Measurements from ENCODE around the gene TREML4. TPM values are rescaled to one million over a fixed set of nuclear protein-coding genes. Genes with fewer than 3 reads are reported as not detected.

The TREML4 gene
- total and polyA plus RNA-seq, 2 donors (not counting 1 experiment from before 2014, with no cell fraction given), result 1.7 TPM; not detected in 1

GRCh38 chr6:41191569-41191968 is 36.6 kb upstream of the TREML4 start:
- no peak for TF ChIP-seq EZH2 (IDR thresholded peaks at IDR 0.05; ENCODE audit: borderline replicate concordance, insufficient read depth, low read depth, low read length, poor library complexity, severe bottlenecking)
- TF ChIP-seq, protein P1, sequence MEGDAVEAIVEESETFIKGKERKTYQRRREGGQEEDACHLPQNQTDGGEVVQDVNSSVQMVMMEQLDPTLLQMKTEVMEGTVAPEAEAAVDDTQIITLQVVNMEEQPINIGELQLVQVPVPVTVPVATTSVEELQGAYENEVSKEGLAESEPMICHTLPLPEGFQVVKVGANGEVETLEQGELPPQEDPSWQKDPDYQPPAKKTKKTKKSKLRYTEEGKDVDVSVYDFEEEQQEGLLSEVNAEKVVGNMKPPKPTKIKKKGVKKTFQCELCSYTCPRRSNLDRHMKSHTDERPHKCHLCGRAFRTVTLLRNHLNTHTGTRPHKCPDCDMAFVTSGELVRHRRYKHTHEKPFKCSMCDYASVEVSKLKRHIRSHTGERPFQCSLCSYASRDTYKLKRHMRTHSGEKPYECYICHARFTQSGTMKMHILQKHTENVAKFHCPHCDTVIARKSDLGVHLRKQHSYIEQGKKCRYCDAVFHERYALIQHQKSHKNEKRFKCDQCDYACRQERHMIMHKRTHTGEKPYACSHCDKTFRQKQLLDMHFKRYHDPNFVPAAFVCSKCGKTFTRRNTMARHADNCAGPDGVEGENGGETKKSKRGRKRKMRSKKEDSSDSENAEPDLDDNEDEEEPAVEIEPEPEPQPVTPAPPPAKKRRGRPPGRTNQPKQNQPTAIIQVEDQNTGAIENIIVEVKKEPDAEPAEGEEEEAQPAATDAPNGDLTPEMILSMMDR (IDR thresholded peaks at IDR 0.05), result peak; percentile 22
- Histone ChIP-seq H3K79me2 (ENCODE audit: control insufficient read depth, insufficient read depth, low read length) (peaks cover 23% of the 10 kb centered on the region), H3K27me3 (replicated peaks in 1 of 4; ENCODE audit: control extremely low read depth in 1 of 4, control insufficient read depth in 3 of 4, insufficient read depth in 4 of 4, low read length in 3 of 4) (no peaks in the 10 kb centered on the region), H3K36me3 (replicated peaks in 1 of 2; ENCODE audit: control extremely low read depth in 1 of 2, control insufficient read depth in 1 of 2, extremely low read depth in 1 of 2, insufficient read depth in 2 of 2, low read length in 1 of 2) (peaks cover 5 to 64% of the 10 kb centered on the region in 2 experiments), H3K4me3 (ENCODE audit: control extremely low read depth in 1 of 5, extremely low read depth in 1 of 5, insufficient read depth in 1 of 5, low read depth in 2 of 5, low read length in 4 of 5) (no peak overlapping the region), H3K9ac (ENCODE audit: low read length) (no peak overlapping the region), H3K4me2 (replicated peaks; ENCODE audit: low read depth, low read length, poor library complexity, severe bottlenecking) (no peak overlapping the region), H4K20me1 (ENCODE audit: control insufficient read depth, insufficient read depth, low read length, poor library complexity, severe bottlenecking) (peaks cover 33% of the 10 kb centered on the region), H3K27ac (ENCODE audit: low read length in 2 of 2) (peak overlapping the region; percentile 18 to 51), H3K9me3 (ENCODE audit: control extremely low read depth in 1 of 3, control insufficient read depth in 2 of 3, insufficient read depth in 1 of 3, low read length in 2 of 3) (peaks cover 0 to 17% (median 12%) of the 10 kb centered on the region in 3 donors), H2AFZ (ENCODE audit: insufficient read depth, low read depth, low read length, poor library complexity, severe bottlenecking) (no peak overlapping the region), H3K4me1 (ENCODE audit: control insufficient read depth in 2 of 2, insufficient read depth in 2 of 2, low read length in 2 of 2) (peaks cover 40 to 55% of the 10 kb centered on the region in 2 donors)
- peak overlapping the region; percentile 26 for H3K27ac Mint-ChIP-seq
- ATAC-seq (ENCODE audit: low read depth), result no peak
- peaks cover 8% of the 10 kb centered on the region for H3K9me3 Mint-ChIP-seq (ENCODE audit: insufficient read depth)
- CTCF ChIA-PET, result interaction anchor here (0.7 to 1.7 kb wide), 7 partner anchors 9 to 120 kb away, joined by 3 to 10 read pairs (median 5); partner anchors contain the start of gene TREML2
- DNase-seq, result peak; percentile 46
- POLR2A ChIA-PET, result interaction anchor here (0.5 kb wide), 1 partner anchor 115 kb away, joined by 6 read pairs; no protein-coding TSS in a partner anchor
- WGBS (ENCODE audit: insufficient coverage), result 38% methylated on average over 6 of the region's 6 CpGs
- intact Hi-C loops (cut with micrococcal nuclease), result no loop called here
- no peaks in the 10 kb centered on the region for H3K27me3 Mint-ChIP-seq
- no peak overlapping the region for H3K4me3 Mint-ChIP-seq
- H3K4me1 Mint-ChIP-seq, result peaks cover 68% of the 10 kb centered on the region

DNA sequence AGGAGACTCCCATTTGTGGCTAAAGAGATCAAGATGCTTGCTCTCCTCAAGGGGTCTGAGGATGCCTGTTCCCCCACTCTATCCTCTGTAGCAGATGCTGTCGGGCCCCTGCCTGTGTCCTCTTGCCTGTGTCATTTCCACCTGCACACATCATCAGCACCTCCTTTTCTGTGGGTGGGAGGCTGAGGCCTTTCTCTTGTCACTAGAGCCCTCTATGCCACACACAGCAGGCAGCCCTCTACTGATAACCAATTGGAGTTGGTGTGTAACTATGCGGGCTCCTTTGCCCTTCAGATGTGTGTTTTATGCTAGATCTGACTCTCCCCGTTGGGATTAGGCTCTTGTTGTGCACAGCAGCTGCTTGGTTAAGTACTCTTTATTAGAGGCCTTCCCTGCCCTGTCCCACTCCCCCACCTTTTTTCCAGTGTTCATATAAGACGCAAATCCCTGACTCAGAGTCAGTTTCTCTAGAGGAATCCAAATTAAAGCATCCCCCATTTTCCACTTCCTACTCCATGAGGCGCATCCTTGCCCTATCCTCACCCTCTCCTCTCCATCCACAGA is 34.9 kb upstream of the TREML4 start:
- H3K4me1 ChIP-seq (ENCODE audit: control insufficient read depth in 2 of 2, insufficient read depth in 2 of 2, low read length in 2 of 2), result peaks cover 47 to 56% of the 10 kb centered on the region in 2 donors
- Mint-ChIP-seq H3K4me3 (no peak overlapping the region), H3K27me3 (no peaks in the 10 kb centered on the region), H3K4me1 (peaks cover 71% of the 10 kb centered on the region), H3K27ac (peak overlapping the region; percentile 59), H3K9me3 (ENCODE audit: insufficient read depth) (peaks cover 8% of the 10 kb centered on the region)
- H3K4me2 ChIP-seq (replicated peaks; ENCODE audit: low read depth, low read length, poor library complexity, severe bottlenecking), result no peak overlapping the region
- H3K4me3 ChIP-seq (ENCODE audit: control extremely low read depth in 1 of 5, extremely low read depth in 1 of 5, insufficient read depth in 1 of 5, low read depth in 2 of 5, low read length in 4 of 5), result no peak overlapping the region
- H3K36me3 ChIP-seq (replicated peaks in 1 of 2; ENCODE audit: control extremely low read depth in 1 of 2, control insufficient read depth in 1 of 2, extremely low read depth in 1 of 2, insufficient read depth in 2 of 2, low read length in 1 of 2), result peaks cover 5 to 81% of the 10 kb centered on the region in 2 experiments
- peaks cover 0 to 17% (median 12%) of the 10 kb centered on the region in 3 donors for H3K9me3 ChIP-seq (ENCODE audit: control extremely low read depth in 1 of 3, control insufficient read depth in 2 of 3, insufficient read depth in 1 of 3, low read length in 2 of 3)
- POLR2A ChIA-PET, result no interaction called here
- no peaks in the 10 kb centered on the region for H3K27me3 ChIP-seq (replicated peaks in 1 of 4; ENCODE audit: control extremely low read depth in 1 of 4, control insufficient read depth in 3 of 4, insufficient read depth in 4 of 4, low read length in 3 of 4)
- no peak for ATAC-seq (ENCODE audit: low read depth)
- intact Hi-C loops (cut with micrococcal nuclease), result no loop called here
- peaks cover 40% of the 10 kb centered on the region for H3K79me2 ChIP-seq (ENCODE audit: control insufficient read depth, insufficient read depth, low read length)
- no peak for DNase-seq
- H4K20me1 ChIP-seq (ENCODE audit: control insufficient read depth, insufficient read depth, low read length, poor library complexity, severe bottlenecking), result peaks cover 40% of the 10 kb centered on the region
- peak overlapping the region in 1 of 2 donors; percentile 94 for H3K27ac ChIP-seq (ENCODE audit: low read length in 2 of 2)
- no peak overlapping the region for H2AFZ ChIP-seq (ENCODE audit: insufficient read depth, low read depth, low read length, poor library complexity, severe bottlenecking)
- CTCF ChIA-PET, result no interaction called here
- H3K9ac ChIP-seq (ENCODE audit: low read length), result no peak overlapping the region
- TF ChIP-seq, protein P1 (IDR thresholded peaks at IDR 0.05), result no peak
- TF ChIP-seq EZH2 (IDR thresholded peaks at IDR 0.05; ENCODE audit: borderline replicate concordance, insufficient read depth, low read depth, low read length, poor library complexity, severe bottlenecking), result no peak
- 98% methylated on average over 4 of the region's 5 CpGs for WGBS (ENCODE audit: insufficient coverage)
